Activated T-cell treated with anti-CD3 and anti-CD28 coated beads for 4 hours (primary cell): Measurements from ENCODE around the gene SOWAHC.

Source experiments
- DNase-seq: peaks from one replicate; pipeline ENCODE4 v3.0.0-alpha.2; 2020

The SOWAHC gene

GRCh38 chr2:109647636-109648035, 33.5 kb downstream of the SOWAHC start:
- DNase-seq: no peak

- no peak for DNase-seq
These were observed 33.9 kb downstream of the SOWAHC start for GRCh38 chr2:109648041-109648527.

- DNase-seq: no peak
These were observed 35.9 kb downstream of the SOWAHC start for GRCh38 chr2:109649736-109650695.

- DNase-seq: no peak
These were observed 40.3 kb downstream of the SOWAHC start for GRCh38 chr2:109654326-109655050.

GRCh38 chr2:109655287-109655686, 41.1 kb downstream of the SOWAHC start:
- DNase-seq: no peak

GRCh38 chr2:109659396-109660045, 45.4 kb downstream of the SOWAHC start:
- DNase-seq: no peak

GRCh38 chr2:109660046-109660860, 46.1 kb downstream of the SOWAHC start:
- no peak for DNase-seq

- no peak for DNase-seq
These were observed 48.7 kb downstream of the SOWAHC start for GRCh38 chr2:109662889-109663288.

GRCh38 chr2:109663721-109664120, 49.6 kb downstream of the SOWAHC start:
- no peak for DNase-seq

- no peak for DNase-seq
These were observed 52.3 kb downstream of the SOWAHC start for GRCh38 chr2:109666466-109666865.
